K562 (cell line): ENCODE data around the gene CHORDC1. TPM values are rescaled to one million over a fixed set of nuclear protein-coding genes. Genes with fewer than 3 reads are reported as not detected.

ENCODE experiments used
- polyA plus RNA-seq, 8 experiments: library from polyadenylated mRNA; depleted of rRNA in 4 of 8; stranded (reverse) in 5 of 8; unstranded in 3 of 8; fragments of >200 nt; fragmentation: Nextera tagmentation in 2 of 8; fragmentation: Illumina TruSeq in 1 of 8; extraction: Ambion mirVana in 2 of 8; extraction: Trizol in 1 of 8; gene quantifications; 2 replicates each; pipeline versions ENCODE4 v1.2.1 to v1.2.3, GENCODE V29; 2011 to 2014; ENCODE audit warnings: inconsistent platforms in 1 of 8, missing spikeins in 1 of 8
- total RNA-seq, 7 experiments: library from RNA; depleted of rRNA in 6 of 7; stranded (reverse); fragments of >200 nt in 6 of 7; fragmentation: Illumina TruSeq in 2 of 7; extraction: Trizol in 2 of 7; gene quantifications; 2 replicates each; pipeline versions ENCODE4 v1.2.1 to v1.2.3, GENCODE V29; 2011 to 2021; ENCODE audit warnings: low replicate concordance in 1 of 7

The CHORDC1 gene
- total and polyA plus RNA-seq, 9 of the 15 experiments (the other 6 are each of a cell fraction or from before 2014, with no cell fraction given), result 68.7 to 148 (median 112) TPM

Other genes with a start within 250 kb of the CHORDC1 start
- gene TRIM49C, start 191.9 kb downstream of the CHORDC1 start, total RNA-seq (2014; rRNA removed), result not detected in 2 replicates
- gene TRIM49C, start 191.9 kb downstream of the CHORDC1 start, total RNA-seq (2014; rRNA removed; fragmentation: Illumina TruSeq; extraction: Trizol), result not detected in 2 replicates
- not detected in 2 replicates for gene TRIM49C, start 191.9 kb downstream of the CHORDC1 start, total RNA-seq (2015; rRNA removed; fragmentation: Illumina TruSeq; extraction: Trizol)
- gene TRIM49C, start 191.9 kb downstream of the CHORDC1 start, total RNA-seq (2021), result not detected in 2 replicates
- not detected in 2 replicates for gene TRIM49C, start 191.9 kb downstream of the CHORDC1 start, polyA plus RNA-seq (2011; rRNA removed)
- gene TRIM49C, start 191.9 kb downstream of the CHORDC1 start, polyA plus RNA-seq (2014; fragmentation: Illumina TruSeq; extraction: Trizol), result not detected in 2 replicates
- not detected for gene TRIM49C, start 191.9 kb downstream of the CHORDC1 start, polyA plus RNA-seq (2014; fragmentation: Nextera tagmentation; extraction: Ambion mirVana)
- not detected in 2 replicates for gene TRIM49C, start 191.9 kb downstream of the CHORDC1 start, polyA plus RNA-seq (2014; rRNA removed)
- not detected in 2 replicates for gene UBTFL1, start 137.1 kb downstream of the CHORDC1 start, total RNA-seq (2014; rRNA removed)
- not detected in 2 replicates for gene UBTFL1, start 137.1 kb downstream of the CHORDC1 start, total RNA-seq (2014; rRNA removed; fragmentation: Illumina TruSeq; extraction: Trizol)
- not detected in 2 replicates for gene UBTFL1, start 137.1 kb downstream of the CHORDC1 start, total RNA-seq (2015; rRNA removed; fragmentation: Illumina TruSeq; extraction: Trizol)
- gene UBTFL1, start 137.1 kb downstream of the CHORDC1 start, total RNA-seq (2021), result not detected in 2 replicates
- gene UBTFL1, start 137.1 kb downstream of the CHORDC1 start, polyA plus RNA-seq (2011; rRNA removed), result not detected in 2 replicates
- gene UBTFL1, start 137.1 kb downstream of the CHORDC1 start, polyA plus RNA-seq (2014; fragmentation: Illumina TruSeq; extraction: Trizol), result not detected in 2 replicates
- not detected for gene UBTFL1, start 137.1 kb downstream of the CHORDC1 start, polyA plus RNA-seq (2014; fragmentation: Nextera tagmentation; extraction: Ambion mirVana)
- not detected in 2 replicates for gene UBTFL1, start 137.1 kb downstream of the CHORDC1 start, polyA plus RNA-seq (2014; rRNA removed)
- gene NAALAD2, start 88.4 kb downstream of the CHORDC1 start, total RNA-seq (2014; rRNA removed), result 0.04 and 0.05 TPM in 2 replicates
- gene NAALAD2, start 88.4 kb downstream of the CHORDC1 start, total RNA-seq (2014; rRNA removed; fragmentation: Illumina TruSeq; extraction: Trizol), result 0.07 and 0.16 TPM in 2 replicates
- 0.11 and 0.14 TPM in 2 replicates for gene NAALAD2, start 88.4 kb downstream of the CHORDC1 start, total RNA-seq (2015; rRNA removed; fragmentation: Illumina TruSeq; extraction: Trizol)
- gene NAALAD2, start 88.4 kb downstream of the CHORDC1 start, total RNA-seq (2021), result 0.09 and 0.13 TPM in 2 replicates
- gene NAALAD2, start 88.4 kb downstream of the CHORDC1 start, polyA plus RNA-seq (2011; rRNA removed), result 0.08 TPM in 1 of 2 replicates, not detected in the other
- 0.08 and 0.12 TPM in 2 replicates for gene NAALAD2, start 88.4 kb downstream of the CHORDC1 start, polyA plus RNA-seq (2014; fragmentation: Illumina TruSeq; extraction: Trizol)
- under 1 TPM; 0.21 to 0.24 TPM for gene NAALAD2, start 88.4 kb downstream of the CHORDC1 start, polyA plus RNA-seq (2014; fragmentation: Nextera tagmentation; extraction: Ambion mirVana)
- 0.11 and 0.16 TPM in 2 replicates for gene NAALAD2, start 88.4 kb downstream of the CHORDC1 start, polyA plus RNA-seq (2014; rRNA removed)